Transverse colon (tissue), 3 donors: Measurements from ENCODE around the gene EIF4EBP3.

Experiments
- CTCF ChIP-seq, 5 experiments: fragments of 200-600 bp in 3 of 5; fragments of 450-650 bp in 2 of 5; sonication (generic) in 3 of 5; IDR thresholded peaks; 1 replicate in 2 of 5; 2 replicates in 3 of 5; pipeline ENCODE4 v1.5.1; 2016 to 2017; ENCODE audit warnings: antibody characterized with exemption in 5 of 5, inconsistent platforms in 3 of 5, mild to moderate bottlenecking in 2 of 5, moderate library complexity in 1 of 5
- EP300 ChIP-seq: sonication (generic); formaldehyde crosslinking; IDR thresholded peaks from one replicate; pipeline ENCODE4 v1.6.1; 2017; ENCODE audit warnings: antibody characterized with exemption, low read depth

- TF ChIP-seq EP300 (no peak), CTCF (IDR thresholded peaks at IDR 0.05) (no peak)
These were observed 26.7 kb downstream of the EIF4EBP3 start for GRCh38 chr5:140574165-140574564.
